Right cardiac atrium (tissue), 5 donors: Measurements from ENCODE around the gene RASD2. TPM values are rescaled to one million over a fixed set of nuclear protein-coding genes. Genes with fewer than 3 reads are reported as not detected.

ENCODE experiments used
- ATAC-seq, 2 donors: fragments of 200-7000 bp; cut with Tn5 transposase; one replicate each; pipeline versions ENCODE4 v1.8.0 to v1.9.1; 2020; ENCODE audit warnings: moderate library complexity in 2 of 2, mild to moderate bottlenecking in 1 of 2
- DNase-seq, 3 donors: peaks; one replicate each; pipeline ENCODE4 v3.0.0-alpha.2; 2020
- H3K27ac ChIP-seq: one replicate; pipeline ENCODE4 v1.5.1; 2013; ENCODE audit warnings: mild to moderate bottlenecking, low read length, control low read depth, moderate library complexity
- H3K27me3 ChIP-seq: one replicate; pipeline ENCODE4 v1.6.1; 2013; ENCODE audit not compliant: control insufficient read depth, insufficient read depth
- H3K4me1 ChIP-seq: one replicate; pipeline ENCODE4 v1.6.1; 2013; ENCODE audit warnings: low read length; ENCODE audit not compliant: control insufficient read depth, insufficient read depth
- H3K4me3 ChIP-seq: one replicate; pipeline ENCODE4 v1.5.1; 2013; ENCODE audit warnings: low read length, control low read depth
- H3K9me3 ChIP-seq: one replicate; pipeline ENCODE4 v1.6.1; 2013; ENCODE audit warnings: low read length; ENCODE audit not compliant: control insufficient read depth
- WGBS: extraction: QIAGEN DNeasy Blood & Tissue Kit; methylation state at CpG from one replicate; pipeline ENCODE4 v1.1.7; 2013; 5-methylcytosine and 5-hydroxymethylcytosine counted together
- intact Hi-C, 4 donors: fragments of 100-400 bp; cut with DNase I; formaldehyde crosslinking; loops; one replicate each; pipeline versions ENCODE4 v1.11.0 to v1.14.0; 2022 to 2023
- polyA plus RNA-seq: library from polyadenylated mRNA; stranded (reverse); fragments of 200-250 nt; gene quantifications from one replicate; pipeline ENCODE4 v1.2.3, GENCODE V29; 2013
- total RNA-seq, 4 donors: library from RNA; stranded (reverse); fragmentation: NEBNext Ultra II Directional; extraction: Animal tissue kit (Norgen Biotek cat#: 25700); gene quantifications; one replicate each; pipeline ENCODE4 v1.2.1, GENCODE V29; 2021
- donor health status: healthy with polysubstance abuse.
- donor health status: DM: no; HTN: yes; CAD: no.
- donor health status: DM: no; HTN: no; CAD: no.
- donor health status: DM: no; HTN: yes; CAD: no; lungs with severe emphysema.
- donor health status: DM: yes; HTN: yes; CAD: no.

RASD2 gene
- total and polyA plus RNA-seq, 5 donors = 0.78 to 3.2 (median 2.1) TPM

GRCh38 chr22:35531202-35531601 is 9.4 kb upstream of the RASD2 start:
- ATAC-seq (no peak), DNase-seq (no peak)
- Histone ChIP-seq H3K27me3 (no peaks in the 10 kb centered on the region), H3K27ac (no peak overlapping the region), H3K4me1 (no peaks in the 10 kb centered on the region), H3K9me3 (no peaks in the 10 kb centered on the region), H3K4me3 (no peak overlapping the region)
- intact Hi-C loops = no loop called here
- WGBS = 71% methylated on average over 6 of the region's 6 CpGs

GRCh38 chr22:35531676-35532075 is 9.0 kb upstream of the RASD2 start:
- 59% methylated on average over 2 of the region's 2 CpGs for WGBS
- intact Hi-C loops = no loop called here
- Histone ChIP-seq H3K27ac (no peak overlapping the region), H3K4me3 (no peak overlapping the region), H3K27me3 (no peaks in the 10 kb centered on the region), H3K4me1 (no peaks in the 10 kb centered on the region), H3K9me3 (no peaks in the 10 kb centered on the region)
- no peak for ATAC-seq
- no peak for DNase-seq

DNA sequence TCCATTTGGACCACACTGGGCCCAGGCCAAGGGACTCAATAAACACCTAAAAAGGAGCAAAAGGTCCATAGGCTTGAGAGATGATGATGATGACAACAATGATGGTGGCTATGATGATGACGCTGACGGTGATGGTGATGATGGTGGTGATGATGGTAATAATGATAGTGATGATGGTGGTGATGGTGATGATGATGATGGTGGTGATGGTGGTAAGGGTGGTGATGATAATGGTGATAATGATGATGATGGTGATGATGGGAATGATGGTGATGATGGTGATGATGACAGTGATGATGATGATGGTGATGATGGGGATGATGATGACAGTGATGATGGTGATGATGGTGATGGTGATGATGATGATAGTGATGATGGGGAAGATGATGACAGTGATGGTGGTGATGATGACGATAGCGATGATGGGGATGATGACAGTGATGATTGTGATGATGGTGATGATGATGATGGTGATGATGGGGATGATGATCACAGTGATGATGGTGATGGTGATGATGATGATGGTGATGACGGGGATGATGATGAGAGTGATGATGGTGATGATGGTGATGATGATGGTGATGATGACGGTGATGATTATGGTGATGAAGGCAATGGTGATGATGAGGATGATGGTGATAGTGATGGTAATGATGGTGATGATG is 7.1 kb upstream of the RASD2 start:
- 96% methylated on average over 6 of the region's 6 CpGs for WGBS
- intact Hi-C loops = no loop called here

GRCh38 chr22:35534091-35534490 is 6.5 kb upstream of the RASD2 start:
- no peak overlapping the region for H3K4me3 ChIP-seq
- ATAC-seq (no peak), DNase-seq (no peak)
- H3K27me3 ChIP-seq = no peaks in the 10 kb centered on the region
- WGBS = 71% methylated on average over 3 of the region's 3 CpGs
- no peaks in the 10 kb centered on the region for H3K9me3 ChIP-seq
- H3K4me1 ChIP-seq = no peaks in the 10 kb centered on the region
- no peak overlapping the region for H3K27ac ChIP-seq
- intact Hi-C loops = no loop called here

More for the DNA sequence above, 7.1 kb upstream of the RASD2 start:
- no peak for DNase-seq
- no peak overlapping the region for H3K4me3 ChIP-seq
- no peaks in the 10 kb centered on the region for H3K27me3 ChIP-seq
- no peaks in the 10 kb centered on the region for H3K4me1 ChIP-seq
- no peak for ATAC-seq
- no peak overlapping the region for H3K27ac ChIP-seq
- H3K9me3 ChIP-seq = no peaks in the 10 kb centered on the region

GRCh38 chr22:35537232-35537631 is 3.4 kb upstream of the RASD2 start:
- H3K4me3 ChIP-seq = no peak overlapping the region
- ATAC-seq (no peak), DNase-seq (no peak)
- H3K4me1 ChIP-seq = peaks cover 2% of the 10 kb centered on the region
- H3K27ac ChIP-seq = no peak overlapping the region
- no peaks in the 10 kb centered on the region for H3K27me3 ChIP-seq
- WGBS = 35% methylated on average over 7 of the region's 7 CpGs
- intact Hi-C loops = no loop called here
- H3K9me3 ChIP-seq = no peaks in the 10 kb centered on the region

GRCh38 chr22:35538801-35539321 is 1.8 kb upstream of the RASD2 start:
- WGBS = 79% methylated on average over 5 of the region's 5 CpGs
- no peak for DNase-seq
- Histone ChIP-seq H3K9me3 (no peaks in the 10 kb centered on the region), H3K27ac (no peak overlapping the region), H3K4me1 (peaks cover 2% of the 10 kb centered on the region), H3K4me3 (no peak overlapping the region), H3K27me3 (no peaks in the 10 kb centered on the region)
- intact Hi-C loops = no loop called here
- no peak for ATAC-seq

- ATAC-seq = no peak
- 10% methylated on average over 3 of the region's 3 CpGs for WGBS
- Histone ChIP-seq H3K4me3 (no peak overlapping the region), H3K4me1 (peaks cover 2% of the 10 kb centered on the region), H3K27me3 (no peaks in the 10 kb centered on the region), H3K9me3 (no peaks in the 10 kb centered on the region), H3K27ac (no peak overlapping the region)
- no peak for DNase-seq
- intact Hi-C loops = no loop called here
Measured at GRCh38 chr22:35539487-35539886, 1.1 kb upstream of the RASD2 start.

- DNase-seq = peak; percentile 54 to 84 (median 82)
- Histone ChIP-seq H3K4me3 (peak overlapping the region; percentile 54), H3K27me3 (no peaks in the 10 kb centered on the region), H3K4me1 (peaks cover 2% of the 10 kb centered on the region), H3K27ac (no peak overlapping the region), H3K9me3 (no peaks in the 10 kb centered on the region)
- 2% methylated on average over 89 of the region's 89 CpGs for WGBS
- intact Hi-C loops = no loop called here
- ATAC-seq = peak; percentile 80 to 83
Measured at GRCh38 chr22:35539910-35540594, 579 bp upstream of the RASD2 start.

GRCh38 chr22:35541254-35541748 is 670 bp downstream of the RASD2 start:
- peaks cover 2% of the 10 kb centered on the region for H3K4me1 ChIP-seq
- WGBS = 7% methylated on average over 28 of the region's 28 CpGs
- ATAC-seq = no peak
- H3K9me3 ChIP-seq = no peaks in the 10 kb centered on the region
- DNase-seq = peak in 1 of 3 donors; percentile 57
- no peak overlapping the region for H3K27ac ChIP-seq
- intact Hi-C loops = no loop called here
- no peaks in the 10 kb centered on the region for H3K27me3 ChIP-seq
- peak overlapping the region; percentile 54 for H3K4me3 ChIP-seq

GRCh38 chr22:35542157-35542938 is 1.7 kb downstream of the RASD2 start:
- Histone ChIP-seq H3K4me3 (no peak overlapping the region), H3K9me3 (no peaks in the 10 kb centered on the region), H3K27me3 (no peaks in the 10 kb centered on the region), H3K4me1 (peaks cover 2% of the 10 kb centered on the region), H3K27ac (no peak overlapping the region)
- no peak for ATAC-seq
- DNase-seq = peak in 1 of 3 donors; percentile 57
- WGBS = 63% methylated on average over 13 of the region's 13 CpGs
- intact Hi-C loops = no loop called here
